WTC11 (cell line): ENCODE data around the gene CEP72. TPM values are rescaled to one million over a fixed set of nuclear protein-coding genes. Genes with fewer than 3 reads are reported as not detected.
A peak's percentile ranks its signal among the peaks of the same experiment; 100 is the strongest.

ENCODE experiments used
- ATAC-seq: fragments of 200-7000 bp; cut with Tn5 transposase; 2 replicates; pipeline ENCODE4 v1.10.0; 2021; ENCODE audit warnings: mild to moderate bottlenecking, moderate library complexity
- CTCF ChIA-PET: fragments of 300-600 bp; sonication (Branson Sonifier 250); formaldehyde crosslinking; loops from one replicate; lab custom pipeline; 2021; ENCODE audit warnings: antibody characterized with exemption; lab: Charles Lee
- POLR2A ChIA-PET: fragments of 350-600 bp; sonication (Branson Sonifier 250); formaldehyde crosslinking; loops from one replicate; lab custom pipeline; 2021; ENCODE audit warnings: antibody characterized with exemption; lab: Charles Lee
- DNase-seq: peaks from one replicate; pipeline ENCODE4 v3.0.0; 2021; ENCODE audit warnings: low spot score
- H3K27ac Mint-ChIP-seq: 2 replicates; pipeline ENCODE4 v1.8.0; 2021; ENCODE audit warnings: mixed read lengths
- H3K27me3 Mint-ChIP-seq: 2 replicates; pipeline ENCODE4 v1.8.0; 2021; ENCODE audit warnings: low read depth, mild to moderate bottlenecking, moderate library complexity, mixed read lengths
- H3K36me3 Mint-ChIP-seq: 2 replicates; pipeline ENCODE4 v1.8.0; 2021; ENCODE audit warnings: mixed read lengths
- H3K4me1 Mint-ChIP-seq: 2 replicates; pipeline ENCODE4 v1.8.0; 2022; ENCODE audit warnings: mixed read lengths
- H3K4me3 Mint-ChIP-seq: 2 replicates; pipeline ENCODE4 v1.8.0; 2021; ENCODE audit warnings: mild to moderate bottlenecking, moderate library complexity, mixed read lengths
- H3K9me3 Mint-ChIP-seq: 2 replicates; pipeline ENCODE4 v1.8.0; 2021; ENCODE audit warnings: mixed read lengths
- GABPB1 ChIP-seq: sonication (generic); formaldehyde crosslinking; IDR thresholded peaks from 2 replicates; pipeline ENCODE4 v1.8.1; 2023; ENCODE audit warnings: mild to moderate bottlenecking, missing genetic modification reagents
- KAT7 ChIP-seq: sonication (generic); formaldehyde crosslinking; IDR thresholded peaks from 2 replicates; pipeline ENCODE4 v1.8.1; 2023; ENCODE audit warnings: missing genetic modification reagents, mild to moderate bottlenecking, borderline replicate concordance
- PRRX2 ChIP-seq: fragments of 250-450 bp; sonication (Bioruptor Pico); IDR thresholded peaks from 2 replicates; pipeline ENCODE4 v1.8.0; 2021; ENCODE audit warnings: mild to moderate bottlenecking
- RELA ChIP-seq: sonication (generic); formaldehyde crosslinking; IDR thresholded peaks from 2 replicates; pipeline ENCODE4 v1.8.1; 2022; ENCODE audit warnings: missing genetic modification reagents, mild to moderate bottlenecking, borderline replicate concordance
- RORB ChIP-seq: fragments of 250-450 bp; sonication (Bioruptor Pico); IDR thresholded peaks from 2 replicates; pipeline ENCODE4 v1.9.0; 2021; ENCODE audit warnings: mild to moderate bottlenecking
- SMAD4 ChIP-seq: sonication (generic); formaldehyde crosslinking; IDR thresholded peaks from 2 replicates; pipeline ENCODE4 v1.8.0; 2022; ENCODE audit warnings: mild to moderate bottlenecking, missing genetic modification reagents
- TEAD1 ChIP-seq: sonication (generic); formaldehyde crosslinking; IDR thresholded peaks from 2 replicates; pipeline ENCODE4 v1.8.0; 2022; ENCODE audit warnings: mild to moderate bottlenecking, missing genetic modification reagents
- TP53 ChIP-seq: sonication (generic); formaldehyde crosslinking; IDR thresholded peaks from 2 replicates; pipeline ENCODE4 v1.8.1; 2023; ENCODE audit warnings: mild to moderate bottlenecking, missing genetic modification reagents
- ZNF423 ChIP-seq: fragments of 250-450 bp; sonication (Bioruptor Pico); IDR thresholded peaks from 2 replicates; pipeline ENCODE4 v2.1.2; 2022; ENCODE audit warnings: mild to moderate bottlenecking, moderate library complexity
- ZNF671 ChIP-seq: fragments of 250-450 bp; sonication (Bioruptor Pico); IDR thresholded peaks from 2 replicates; pipeline ENCODE4 v1.8.0; 2021; ENCODE audit warnings: mild to moderate bottlenecking
- total RNA-seq: library from RNA; stranded (reverse); gene quantifications from 3 replicates; pipeline ENCODE4 v1.2.3, GENCODE V29; 2021
- TF ChIP-seq, protein P1 (sequence below): sonication (generic); formaldehyde crosslinking; IDR thresholded peaks from 2 replicates; pipeline ENCODE4 v1.8.1; 2022; ENCODE audit warnings: mild to moderate bottlenecking, missing genetic modification reagents, moderate library complexity, borderline replicate concordance
- TF ChIP-seq, protein P2 (sequence below): sonication (generic); formaldehyde crosslinking; IDR thresholded peaks from 2 replicates; pipeline ENCODE4 v1.8.0; 2023; ENCODE audit warnings: missing genetic modification reagents
- TF ChIP-seq, protein P3 (sequence below): sonication (generic); formaldehyde crosslinking; IDR thresholded peaks from 2 replicates; pipeline ENCODE4 v1.8.1; 2023; ENCODE audit warnings: mild to moderate bottlenecking, missing genetic modification reagents, moderate library complexity
- TF ChIP-seq, protein P4 (sequence below): sonication (generic); formaldehyde crosslinking; IDR thresholded peaks from 2 replicates; pipeline ENCODE4 v1.8.0; 2022; ENCODE audit warnings: missing genetic modification reagents

Gene CEP72
- total RNA-seq, 1 experiment from 2014 or later, result 26.6 TPM

DNA sequence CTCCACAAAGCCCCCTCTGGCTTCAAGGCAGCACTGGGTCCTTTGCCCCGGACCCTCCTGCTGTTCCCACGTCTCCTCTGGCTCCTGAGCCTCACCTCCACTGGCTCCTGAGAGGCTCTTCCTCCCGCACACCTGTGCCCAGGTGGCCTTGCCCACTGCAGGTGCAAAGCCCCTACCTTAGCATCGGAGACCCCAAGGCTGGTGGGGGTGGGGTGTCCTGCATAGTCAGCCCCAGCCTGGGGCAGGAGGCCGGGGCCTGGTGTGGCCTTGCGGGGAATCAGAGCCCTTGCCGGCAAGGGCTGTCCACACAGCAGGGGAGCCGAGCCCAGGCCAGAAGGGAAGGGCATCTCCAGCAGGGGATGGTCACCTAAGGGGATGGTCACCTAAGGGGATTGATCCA lies 41.3 kb upstream of the CEP72 start (continued):
- TF ChIP-seq, protein P1, sequence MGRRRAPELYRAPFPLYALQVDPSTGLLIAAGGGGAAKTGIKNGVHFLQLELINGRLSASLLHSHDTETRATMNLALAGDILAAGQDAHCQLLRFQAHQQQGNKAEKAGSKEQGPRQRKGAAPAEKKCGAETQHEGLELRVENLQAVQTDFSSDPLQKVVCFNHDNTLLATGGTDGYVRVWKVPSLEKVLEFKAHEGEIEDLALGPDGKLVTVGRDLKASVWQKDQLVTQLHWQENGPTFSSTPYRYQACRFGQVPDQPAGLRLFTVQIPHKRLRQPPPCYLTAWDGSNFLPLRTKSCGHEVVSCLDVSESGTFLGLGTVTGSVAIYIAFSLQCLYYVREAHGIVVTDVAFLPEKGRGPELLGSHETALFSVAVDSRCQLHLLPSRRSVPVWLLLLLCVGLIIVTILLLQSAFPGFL, result no peak
- no peak for TF ChIP-seq SMAD4
- TF ChIP-seq ZNF671 (CRISPR knock-in tag), result no peak

DNA sequence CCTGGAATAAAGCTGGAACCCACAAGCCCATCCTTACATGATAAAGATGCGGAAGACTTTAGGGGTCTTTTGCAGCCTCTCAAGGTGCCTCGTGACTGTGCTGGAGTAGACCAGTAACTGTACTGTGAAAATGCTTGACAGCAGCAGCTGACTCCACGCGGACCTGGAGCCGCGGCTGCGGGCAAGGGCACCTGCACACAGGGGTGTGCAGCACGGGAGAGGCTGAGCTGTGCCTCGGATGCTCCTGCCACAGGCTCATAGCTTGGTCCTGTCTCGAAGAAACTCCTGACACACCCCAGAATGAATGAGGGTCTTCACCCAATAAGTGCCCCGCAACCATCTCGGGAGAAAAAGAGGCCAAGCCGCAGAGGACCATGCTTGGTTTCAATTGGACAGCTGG lies 40.3 kb upstream of the CEP72 start:
- Mint-ChIP-seq H3K27me3 (peaks cover 27% of the 10 kb centered on the region), H3K4me3 (no peak overlapping the region)
- POLR2A ChIA-PET, result no interaction called here
- TF ChIP-seq PRRX2 (CRISPR knock-in tag) (no peak), TP53 (CRISPR knock-in tag) (no peak), GABPB1 (CRISPR knock-in tag) (no peak), RELA (CRISPR knock-in tag) (no peak), ZNF423 (CRISPR knock-in tag) (no peak), TEAD1 (CRISPR knock-in tag) (no peak), ZNF671 (CRISPR knock-in tag) (no peak)
- TF ChIP-seq, protein P2, sequence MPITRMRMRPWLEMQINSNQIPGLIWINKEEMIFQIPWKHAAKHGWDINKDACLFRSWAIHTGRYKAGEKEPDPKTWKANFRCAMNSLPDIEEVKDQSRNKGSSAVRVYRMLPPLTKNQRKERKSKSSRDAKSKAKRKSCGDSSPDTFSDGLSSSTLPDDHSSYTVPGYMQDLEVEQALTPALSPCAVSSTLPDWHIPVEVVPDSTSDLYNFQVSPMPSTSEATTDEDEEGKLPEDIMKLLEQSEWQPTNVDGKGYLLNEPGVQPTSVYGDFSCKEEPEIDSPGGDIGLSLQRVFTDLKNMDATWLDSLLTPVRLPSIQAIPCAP, result no peak
- TF ChIP-seq, protein P3, sequence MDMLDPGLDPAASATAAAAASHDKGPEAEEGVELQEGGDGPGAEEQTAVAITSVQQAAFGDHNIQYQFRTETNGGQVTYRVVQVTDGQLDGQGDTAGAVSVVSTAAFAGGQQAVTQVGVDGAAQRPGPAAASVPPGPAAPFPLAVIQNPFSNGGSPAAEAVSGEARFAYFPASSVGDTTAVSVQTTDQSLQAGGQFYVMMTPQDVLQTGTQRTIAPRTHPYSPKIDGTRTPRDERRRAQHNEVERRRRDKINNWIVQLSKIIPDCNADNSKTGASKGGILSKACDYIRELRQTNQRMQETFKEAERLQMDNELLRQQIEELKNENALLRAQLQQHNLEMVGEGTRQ (CRISPR knock-in tag), result no peak
- TF ChIP-seq, all 79 proteins: peak for 0
- no peak for DNase-seq
- Mint-ChIP-seq H3K9me3 (peaks cover 15% of the 10 kb centered on the region), H3K4me1 (peaks cover 9% of the 10 kb centered on the region), H3K36me3 (peaks cover 4% of the 10 kb centered on the region), H3K27ac (no peak overlapping the region)
- no peak for ATAC-seq
- CTCF ChIA-PET, result interaction anchor here (0.8 kb wide), 1 partner anchor 187 kb away, joined by 3 read pairs; no protein-coding TSS in a partner anchor

DNA sequence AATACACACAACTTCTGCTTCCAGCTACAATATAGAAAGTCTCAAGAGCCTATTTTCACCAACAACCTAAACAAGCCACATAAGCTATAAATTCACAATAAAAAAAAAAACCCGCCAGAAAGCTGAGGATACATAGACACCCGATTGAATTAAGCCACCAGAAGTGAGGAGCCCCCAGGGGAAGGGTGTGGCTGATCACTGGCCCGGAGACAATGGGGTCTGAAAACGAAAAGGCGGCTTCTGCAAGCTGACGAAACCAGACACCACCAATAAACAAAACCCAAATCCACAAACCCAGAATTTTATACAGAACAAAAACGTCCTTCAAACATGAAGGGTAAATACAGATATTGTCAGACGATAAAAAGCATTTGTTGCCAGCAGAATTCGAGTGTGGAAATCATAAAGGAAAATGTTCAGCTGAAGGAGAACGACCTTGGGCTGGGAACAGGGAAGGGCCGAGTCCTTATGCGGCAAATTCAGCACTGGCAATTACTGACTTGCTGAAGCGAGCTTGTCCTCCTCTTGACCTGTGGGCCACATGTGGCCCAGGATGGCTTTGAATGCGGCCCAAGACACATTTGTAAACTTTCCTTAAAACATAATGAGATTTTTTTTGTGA lies 39.6 kb upstream of the CEP72 start:
- peak; percentile 59 for ATAC-seq

More for the DNA sequence above, 39.6 kb upstream of the CEP72 start:
- TF ChIP-seq, protein P4, sequence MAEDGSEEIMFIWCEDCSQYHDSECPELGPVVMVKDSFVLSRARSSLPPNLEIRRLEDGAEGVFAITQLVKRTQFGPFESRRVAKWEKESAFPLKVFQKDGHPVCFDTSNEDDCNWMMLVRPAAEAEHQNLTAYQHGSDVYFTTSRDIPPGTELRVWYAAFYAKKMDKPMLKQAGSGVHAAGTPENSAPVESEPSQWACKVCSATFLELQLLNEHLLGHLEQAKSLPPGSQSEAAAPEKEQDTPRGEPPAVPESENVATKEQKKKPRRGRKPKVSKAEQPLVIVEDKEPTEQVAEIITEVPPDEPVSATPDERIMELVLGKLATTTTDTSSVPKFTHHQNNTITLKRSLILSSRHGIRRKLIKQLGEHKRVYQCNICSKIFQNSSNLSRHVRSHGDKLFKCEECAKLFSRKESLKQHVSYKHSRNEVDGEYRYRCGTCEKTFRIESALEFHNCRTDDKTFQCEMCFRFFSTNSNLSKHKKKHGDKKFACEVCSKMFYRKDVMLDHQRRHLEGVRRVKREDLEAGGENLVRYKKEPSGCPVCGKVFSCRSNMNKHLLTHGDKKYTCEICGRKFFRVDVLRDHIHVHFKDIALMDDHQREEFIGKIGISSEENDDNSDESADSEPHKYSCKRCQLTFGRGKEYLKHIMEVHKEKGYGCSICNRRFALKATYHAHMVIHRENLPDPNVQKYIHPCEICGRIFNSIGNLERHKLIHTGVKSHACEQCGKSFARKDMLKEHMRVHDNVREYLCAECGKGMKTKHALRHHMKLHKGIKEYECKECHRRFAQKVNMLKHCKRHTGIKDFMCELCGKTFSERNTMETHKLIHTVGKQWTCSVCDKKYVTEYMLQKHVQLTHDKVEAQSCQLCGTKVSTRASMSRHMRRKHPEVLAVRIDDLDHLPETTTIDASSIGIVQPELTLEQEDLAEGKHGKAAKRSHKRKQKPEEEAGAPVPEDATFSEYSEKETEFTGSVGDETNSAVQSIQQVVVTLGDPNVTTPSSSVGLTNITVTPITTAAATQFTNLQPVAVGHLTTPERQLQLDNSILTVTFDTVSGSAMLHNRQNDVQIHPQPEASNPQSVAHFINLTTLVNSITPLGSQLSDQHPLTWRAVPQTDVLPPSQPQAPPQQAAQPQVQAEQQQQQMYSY, result no peak
- TF ChIP-seq RORB (CRISPR knock-in tag) (no peak), KAT7 (CRISPR knock-in tag) (no peak)
- Mint-ChIP-seq H3K27ac (peak overlapping the region; percentile 13; the same call in 1 of the 2 replicates), H3K9me3 (peaks cover 22% of the 10 kb centered on the region), H3K4me3 (no peak overlapping the region), H3K4me1 (peaks cover 9% of the 10 kb centered on the region), H3K27me3 (peaks cover 26% of the 10 kb centered on the region), H3K36me3 (peaks cover 4% of the 10 kb centered on the region)
- DNase-seq, result no peak
- ChIA-PET CTCF (interaction anchor here (0.8 kb wide), 1 partner anchor 186 kb away, joined by 3 read pairs; no protein-coding TSS in a partner anchor), POLR2A (no interaction called here)
